ENCODE results near the gene LPP. TPM values are rescaled to one million over a fixed set of nuclear protein-coding genes. Genes with fewer than 3 reads are reported as not detected.

Gene LPP
- total RNA-seq, 1 experiment from 2014 or later = 20.4 TPM

DNA sequence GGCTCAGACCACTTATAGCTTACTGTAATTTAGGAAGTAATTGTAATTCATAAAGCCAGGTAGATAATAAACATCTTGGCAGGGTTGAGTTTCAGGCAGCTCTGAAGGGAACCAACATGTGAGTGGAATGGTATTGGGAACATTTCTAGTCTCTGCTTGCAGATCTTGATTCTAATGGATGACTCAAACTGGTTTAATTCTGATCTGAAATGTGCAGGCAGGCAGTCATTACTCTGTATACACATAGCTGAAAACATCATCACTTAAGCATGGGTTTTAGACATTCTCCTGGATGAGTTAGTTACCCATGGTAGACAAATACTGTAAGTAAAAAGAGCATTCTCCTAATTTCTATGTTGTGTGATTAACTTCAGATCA lies 700.8 kb downstream of the LPP start:
- ChIA-PET POLR2A (ENCODE audit: unreplicated experiment) (no interaction called here), CTCF (no interaction called here)
- DNase-seq (no peak), ATAC-seq (0 out of 2 replicates have a peak, but pooled peaks have one; percentile 35)
- Histone ChIP-seq H3K27ac (ENCODE audit: low read length) (no peak overlapping the region), H2AFZ (ENCODE audit: low read length) (no peak overlapping the region), H3K79me2 (ENCODE audit: low read length) (no peaks in the 10 kb centered on the region), H3K36me3 (ENCODE audit: low read depth, low read length) (no peaks in the 10 kb centered on the region), H3K4me2 (ENCODE audit: low read length) (no peak overlapping the region), H4K20me1 (ENCODE audit: low read length) (no peaks in the 10 kb centered on the region), H3K9me3 (ENCODE audit: low read length) (no peaks in the 10 kb centered on the region), H3K9ac (ENCODE audit: low read length) (no peak overlapping the region), H3K27me3 (ENCODE audit: low read length) (no peaks in the 10 kb centered on the region), H3K9me2 (replicated peaks; ENCODE audit: low read length) (no peaks in the 10 kb centered on the region), H3K4me1 (ENCODE audit: insufficient read depth, low read length) (no peaks in the 10 kb centered on the region), H3F3A (ENCODE audit: low read length, unreplicated experiment) (no peaks in the 10 kb centered on the region), H3K4me3 (ENCODE audit: low read length) (no peak overlapping the region)
- TF ChIP-seq CTCF (conservative IDR thresholded peaks at IDR 0.05; ENCODE audit: low read depth, low read length) (no peak), EZH2phosphoT487 (IDR thresholded peaks at IDR 0.05; ENCODE audit: borderline replicate concordance, low read length) (no peak), EZH2 (IDR thresholded peaks at IDR 0.05; ENCODE audit: low read length, unreplicated experiment) (no peak)
- intact Hi-C loops (cut with micrococcal nuclease) = no loop called here
- no TSS peak for BruUV-seq (replicated peaks)

- Histone ChIP-seq H2AFZ (ENCODE audit: low read length) (no peak overlapping the region), H4K20me1 (ENCODE audit: low read length) (no peaks in the 10 kb centered on the region), H3K4me1 (ENCODE audit: insufficient read depth, low read length) (no peaks in the 10 kb centered on the region), H3K4me3 (ENCODE audit: low read length) (no peak overlapping the region), H3K4me2 (ENCODE audit: low read length) (no peak overlapping the region), H3K27ac (ENCODE audit: low read length) (no peak overlapping the region), H3K9ac (ENCODE audit: low read length) (no peak overlapping the region), H3K36me3 (ENCODE audit: low read depth, low read length) (no peaks in the 10 kb centered on the region), H3F3A (ENCODE audit: low read length, unreplicated experiment) (no peaks in the 10 kb centered on the region), H3K79me2 (ENCODE audit: low read length) (no peaks in the 10 kb centered on the region), H3K9me2 (replicated peaks; ENCODE audit: low read length) (no peaks in the 10 kb centered on the region), H3K9me3 (ENCODE audit: low read length) (no peaks in the 10 kb centered on the region), H3K27me3 (ENCODE audit: low read length) (no peaks in the 10 kb centered on the region)
- ChIA-PET CTCF (no interaction called here), POLR2A (ENCODE audit: unreplicated experiment) (no interaction called here)
- DNase-seq = no peak
- intact Hi-C loops (cut with micrococcal nuclease) = no loop called here
- ATAC-seq = no peak
- BruUV-seq (replicated peaks) = no TSS peak
- TF ChIP-seq CTCF (conservative IDR thresholded peaks at IDR 0.05; ENCODE audit: low read depth, low read length) (no peak), EZH2phosphoT487 (IDR thresholded peaks at IDR 0.05; ENCODE audit: borderline replicate concordance, low read length) (no peak), EZH2 (IDR thresholded peaks at IDR 0.05; ENCODE audit: low read length, unreplicated experiment) (no peak)
Measured at GRCh38 chr3:188855675-188856074, 701.7 kb downstream of the LPP start.

DNA sequence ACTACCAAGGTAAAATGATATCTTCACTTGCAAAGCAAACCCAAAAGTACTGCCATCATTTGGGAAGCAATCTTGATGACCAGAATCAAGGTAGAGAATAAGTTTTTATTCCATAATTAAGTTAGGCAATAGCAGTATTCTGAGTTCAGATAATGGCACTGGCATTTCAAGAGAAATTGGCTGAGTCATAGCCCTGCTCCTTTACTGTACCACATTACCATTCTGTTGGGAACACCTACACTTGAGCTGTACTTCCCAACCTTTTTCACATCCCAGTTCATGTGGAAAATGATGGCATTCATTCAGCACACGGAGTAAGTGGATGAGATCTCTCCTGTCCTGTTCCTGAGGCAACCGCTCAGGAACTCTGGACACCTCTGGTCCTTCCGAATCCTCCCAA lies 706.2 kb downstream of the LPP start:
- DNase-seq (peak; percentile 20), ATAC-seq (no peak)
- Histone ChIP-seq H3K27me3 (ENCODE audit: low read length) (no peaks in the 10 kb centered on the region), H3K9me2 (replicated peaks; ENCODE audit: low read length) (no peaks in the 10 kb centered on the region), H2AFZ (ENCODE audit: low read length) (no peak overlapping the region), H3K79me2 (ENCODE audit: low read length) (no peaks in the 10 kb centered on the region), H3K9me3 (ENCODE audit: low read length) (no peaks in the 10 kb centered on the region), H3K4me3 (ENCODE audit: low read length) (no peak overlapping the region), H3K4me1 (ENCODE audit: insufficient read depth, low read length) (no peaks in the 10 kb centered on the region), H3F3A (ENCODE audit: low read length, unreplicated experiment) (no peaks in the 10 kb centered on the region), H3K4me2 (ENCODE audit: low read length) (no peak overlapping the region), H3K27ac (ENCODE audit: low read length) (no peak overlapping the region), H3K36me3 (ENCODE audit: low read depth, low read length) (no peaks in the 10 kb centered on the region), H3K9ac (ENCODE audit: low read length) (no peak overlapping the region), H4K20me1 (ENCODE audit: low read length) (no peaks in the 10 kb centered on the region)
- CTCF ChIA-PET = no interaction called here
- no peak for TF ChIP-seq EZH2phosphoT487 (IDR thresholded peaks at IDR 0.05; ENCODE audit: borderline replicate concordance, low read length)
- TF ChIP-seq CTCF (conservative IDR thresholded peaks at IDR 0.05; ENCODE audit: low read depth, low read length) = no peak
- TF ChIP-seq EZH2 (IDR thresholded peaks at IDR 0.05; ENCODE audit: low read length, unreplicated experiment) = no peak
- POLR2A ChIA-PET (ENCODE audit: unreplicated experiment) = no interaction called here
- intact Hi-C loops (cut with micrococcal nuclease) = no loop called here
- BruUV-seq (replicated peaks) = no TSS peak

Data from PC-3 (cell line).